GM12892 (cell line): Measurements from ENCODE around the gene PROCA1.
"Not testable (repeated sequence)": the region's sequence is repeated elsewhere in the genome, so short reads cannot be mapped to it uniquely, and the experiment has no call there.

Experiments
- POLR2A ChIP-seq: IDR thresholded peaks from 2 replicates; pipeline ENCODE4 v1.6.1; 2011; ENCODE audit warnings: low read depth, low read length, control low read depth
- POLR2AphosphoS5 ChIP-seq: IDR thresholded peaks from 2 replicates; pipeline ENCODE4 v1.6.1; 2011; ENCODE audit warnings: low read depth, low read length, control low read depth
- TAF1 ChIP-seq: IDR thresholded peaks from 2 replicates; pipeline ENCODE4 v1.6.1; 2011; ENCODE audit warnings: low read depth, mild to moderate bottlenecking, control low read depth, low read length, borderline replicate concordance

DNA sequence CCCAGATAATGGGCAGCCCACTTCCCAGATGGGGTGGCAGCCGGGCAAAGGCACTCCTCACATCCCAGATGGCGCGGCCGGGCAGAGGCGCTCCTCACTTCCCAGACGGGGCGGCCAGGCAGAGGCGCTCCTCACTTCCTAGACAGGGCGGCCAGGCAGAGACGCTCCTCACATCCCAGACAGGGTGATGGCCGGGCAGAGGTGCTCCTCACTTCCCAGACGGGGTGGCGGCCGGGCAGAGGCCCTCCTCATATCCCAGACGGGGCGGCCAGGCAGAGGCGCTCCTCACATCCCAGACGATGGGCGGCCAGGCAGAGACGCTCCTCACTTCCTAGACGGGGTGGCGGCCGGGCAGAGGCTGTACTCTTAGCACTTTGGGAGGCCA lies 52.2 kb downstream of the PROCA1 start:
- TF ChIP-seq POLR2AphosphoS5, TAF1, POLR2A: not testable (repeated sequence)
